Endothelial cell (in vitro differentiated cells): ENCODE measurements around the gene CTPS2. TPM values are rescaled to one million over a fixed set of nuclear protein-coding genes. Genes with fewer than 3 reads are reported as not detected.
A peak's percentile ranks its signal among the peaks of the same experiment; 100 is the strongest.
"Not testable (repeated sequence)": the region's sequence is repeated elsewhere in the genome, so short reads cannot be mapped to it uniquely, and the experiment has no call there.

Experiments
- DNase-seq: peaks from one replicate; pipeline ENCODE4 v3.0.0; 2021; ENCODE audit warnings: low spot score
- H3K27ac Mint-ChIP-seq: one replicate; pipeline ENCODE4 v1.8.0; 2021; ENCODE audit warnings: mixed read lengths, inconsistent platforms; ENCODE audit not compliant: unreplicated experiment
- H3K27me3 Mint-ChIP-seq: one replicate; pipeline ENCODE4 v1.8.0; 2021; ENCODE audit warnings: mild to moderate bottlenecking, moderate library complexity, mixed read lengths, inconsistent platforms; ENCODE audit not compliant: unreplicated experiment
- H3K36me3 Mint-ChIP-seq: one replicate; pipeline ENCODE4 v1.8.0; 2021; ENCODE audit warnings: mild to moderate bottlenecking, low read depth, mixed read lengths, inconsistent platforms; ENCODE audit not compliant: unreplicated experiment
- H3K4me1 Mint-ChIP-seq: one replicate; pipeline ENCODE4 v1.8.0; 2021; ENCODE audit warnings: mild to moderate bottlenecking, mixed read lengths, inconsistent platforms; ENCODE audit not compliant: unreplicated experiment
- H3K4me3 Mint-ChIP-seq: one replicate; pipeline ENCODE4 v1.8.0; 2021; ENCODE audit warnings: mild to moderate bottlenecking, mixed read lengths, inconsistent platforms; ENCODE audit not compliant: unreplicated experiment
- H3K9me3 Mint-ChIP-seq: one replicate; pipeline ENCODE4 v1.8.0; 2021; ENCODE audit warnings: mixed read lengths, inconsistent platforms; ENCODE audit not compliant: unreplicated experiment
- total RNA-seq: library from RNA; stranded (reverse); fragmentation: NEBNext Ultra II Directional; extraction: Animal tissue kit (Norgen Biotek cat#: 25700); gene quantifications from one replicate; pipeline ENCODE4 v1.2.1, GENCODE V29; 2021; ENCODE audit not compliant: unreplicated experiment
- TF ChIP-seq, protein P1 (sequence below): fragments of 200-600 bp; sonication (generic); IDR thresholded peaks from one replicate; pipeline ENCODE4 v1.5.0; 2021; ENCODE audit warnings: antibody characterized with exemption; ENCODE audit not compliant: unreplicated experiment

CTPS2 gene
- total RNA-seq, 1 donor from 2014 or later, result 29.5 TPM

DNA sequence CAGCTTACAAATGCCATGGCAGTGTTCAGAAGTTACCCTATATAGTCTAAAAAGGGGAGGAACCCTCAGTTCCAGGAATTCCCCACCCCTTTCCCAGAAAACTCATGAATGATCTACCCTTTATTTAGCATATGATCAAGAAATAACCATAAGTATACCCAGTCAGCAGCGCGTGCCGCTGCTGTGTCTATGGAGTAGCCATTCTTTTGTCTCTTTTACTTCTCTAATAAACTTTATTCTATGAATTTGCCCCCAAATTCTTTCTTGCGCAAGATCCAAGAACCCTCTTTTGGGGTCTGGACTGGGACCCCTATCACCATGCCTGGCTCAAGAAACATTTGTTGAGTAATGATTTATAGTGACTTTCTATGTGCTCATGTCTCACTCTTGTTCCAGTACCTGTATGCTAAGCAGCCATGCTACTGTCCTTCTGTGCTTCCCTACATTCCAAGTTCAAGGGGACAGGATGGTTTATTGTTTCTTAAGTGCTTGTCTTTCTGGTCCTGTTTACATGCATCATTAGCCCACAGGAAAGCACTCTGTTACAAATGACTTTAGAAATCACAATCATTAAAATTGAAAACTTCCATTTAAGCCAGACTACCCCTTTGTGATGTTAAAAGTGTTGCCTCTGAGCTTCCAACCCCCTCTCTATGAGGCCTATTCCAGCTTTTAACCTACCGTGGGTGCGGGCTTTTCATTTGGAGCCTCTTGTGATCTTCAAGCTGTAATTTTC is 125.9 kb downstream of the CTPS2 start:
- no peaks in the 10 kb centered on the region for H3K9me3 Mint-ChIP-seq
- no peaks in the 10 kb centered on the region for H3K27me3 Mint-ChIP-seq
- no peak for DNase-seq

DNA sequence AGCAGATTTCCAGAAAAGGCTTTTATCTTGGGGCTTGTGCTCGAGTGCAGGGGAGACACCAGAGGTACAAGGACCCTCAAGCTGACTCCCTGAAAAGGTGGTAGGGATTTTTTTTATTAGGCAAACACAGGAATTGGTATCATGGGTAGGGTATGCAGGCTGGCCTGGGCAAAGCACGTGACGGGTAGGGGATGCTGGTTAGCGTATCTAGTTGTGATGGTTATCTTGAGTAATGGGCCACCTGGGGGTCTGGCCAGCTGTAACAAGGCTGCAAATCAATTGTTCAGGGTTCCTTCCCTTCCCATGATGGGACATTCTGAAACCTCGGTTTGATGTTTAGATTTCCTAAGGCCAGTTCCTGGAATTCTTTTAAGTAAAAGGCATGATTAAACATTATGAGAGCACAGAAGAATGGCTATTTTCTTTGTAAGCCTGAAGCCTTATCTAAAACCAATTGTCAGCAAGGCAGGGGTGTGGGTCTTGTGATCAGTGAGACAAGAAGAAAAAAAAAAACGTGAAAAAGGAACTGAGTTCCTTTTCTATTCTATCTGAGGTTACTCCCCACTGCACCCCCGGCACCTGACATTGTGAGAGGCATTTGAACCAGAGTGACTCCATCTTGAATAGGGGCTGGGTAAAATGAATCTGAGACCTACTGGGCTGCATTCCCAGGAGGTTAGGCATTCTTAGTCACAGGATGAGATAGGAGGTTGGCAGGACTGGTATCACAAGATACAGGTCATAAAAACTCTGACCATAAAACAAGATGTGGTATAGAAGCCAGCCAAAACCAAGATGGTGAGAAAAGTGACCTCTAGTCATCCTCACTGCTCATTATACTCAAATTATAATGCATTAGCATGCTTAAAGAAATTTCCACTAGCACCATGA is 126.7 kb downstream of the CTPS2 start:
- Mint-ChIP-seq H3K27ac (no peak overlapping the region), H3K36me3 (peaks cover 34% of the 10 kb centered on the region), H3K9me3 (no peaks in the 10 kb centered on the region), H3K27me3 (no peaks in the 10 kb centered on the region), H3K4me3 (no peak overlapping the region), H3K4me1 (peaks cover 8% of the 10 kb centered on the region)
- DNase-seq, result no peak
- TF ChIP-seq, protein P1, sequence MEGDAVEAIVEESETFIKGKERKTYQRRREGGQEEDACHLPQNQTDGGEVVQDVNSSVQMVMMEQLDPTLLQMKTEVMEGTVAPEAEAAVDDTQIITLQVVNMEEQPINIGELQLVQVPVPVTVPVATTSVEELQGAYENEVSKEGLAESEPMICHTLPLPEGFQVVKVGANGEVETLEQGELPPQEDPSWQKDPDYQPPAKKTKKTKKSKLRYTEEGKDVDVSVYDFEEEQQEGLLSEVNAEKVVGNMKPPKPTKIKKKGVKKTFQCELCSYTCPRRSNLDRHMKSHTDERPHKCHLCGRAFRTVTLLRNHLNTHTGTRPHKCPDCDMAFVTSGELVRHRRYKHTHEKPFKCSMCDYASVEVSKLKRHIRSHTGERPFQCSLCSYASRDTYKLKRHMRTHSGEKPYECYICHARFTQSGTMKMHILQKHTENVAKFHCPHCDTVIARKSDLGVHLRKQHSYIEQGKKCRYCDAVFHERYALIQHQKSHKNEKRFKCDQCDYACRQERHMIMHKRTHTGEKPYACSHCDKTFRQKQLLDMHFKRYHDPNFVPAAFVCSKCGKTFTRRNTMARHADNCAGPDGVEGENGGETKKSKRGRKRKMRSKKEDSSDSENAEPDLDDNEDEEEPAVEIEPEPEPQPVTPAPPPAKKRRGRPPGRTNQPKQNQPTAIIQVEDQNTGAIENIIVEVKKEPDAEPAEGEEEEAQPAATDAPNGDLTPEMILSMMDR, result no peak

More for the DNA sequence above, 125.9 kb downstream of the CTPS2 start:
- Mint-ChIP-seq H3K36me3 (peaks cover 34% of the 10 kb centered on the region), H3K4me1 (peaks cover 12% of the 10 kb centered on the region), H3K27ac (peak overlapping the region; percentile 70), H3K4me3 (peak overlapping the region; percentile 25)
- TF ChIP-seq, protein P1, result no peak

DNA sequence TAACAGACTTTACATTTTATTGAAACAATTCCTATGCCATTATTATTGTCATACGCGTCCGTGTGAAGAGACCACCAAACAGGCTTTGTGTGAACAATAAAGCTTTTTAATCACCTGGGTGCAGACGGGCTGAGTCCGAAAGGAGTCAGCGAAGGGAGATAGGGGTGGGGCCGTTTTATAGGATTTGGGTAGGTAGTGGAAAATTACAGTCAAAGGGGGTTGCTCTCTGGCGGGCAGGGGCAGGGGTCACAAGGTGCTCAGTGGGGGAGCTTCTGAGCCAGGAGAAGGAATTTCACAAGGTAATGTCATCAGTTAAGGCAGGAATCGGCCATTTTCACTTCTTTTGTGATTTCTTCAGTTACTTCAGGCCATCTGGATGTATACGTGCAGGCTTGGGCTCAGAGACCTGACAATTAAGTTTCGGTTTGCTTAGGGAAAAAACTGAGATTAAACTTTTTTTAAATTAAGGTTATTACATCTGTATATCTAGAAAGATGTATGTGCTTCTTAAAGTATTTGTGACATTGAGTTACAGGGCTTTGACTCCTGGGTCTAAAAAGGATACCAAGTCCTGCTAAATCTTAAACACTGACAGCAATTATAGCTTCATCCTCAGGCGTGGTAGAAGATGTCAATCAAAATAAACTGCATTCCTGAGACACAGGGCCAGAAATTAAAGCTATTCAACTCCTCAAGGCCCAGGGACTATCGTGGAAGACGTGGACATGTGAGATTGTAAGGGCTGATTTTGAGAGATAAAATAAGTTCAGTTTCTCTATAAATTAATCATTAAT is 132.3 kb downstream of the CTPS2 start:
- Mint-ChIP-seq H3K27ac (peak overlapping the region; percentile 87), H3K36me3 (peaks cover 17% of the 10 kb centered on the region), H3K4me1 (peaks cover 12% of the 10 kb centered on the region), H3K4me3 (peak overlapping the region; percentile 80)
- H3K27me3 Mint-ChIP-seq, DNase-seq, H3K9me3 Mint-ChIP-seq: not testable (repeated sequence)

DNA sequence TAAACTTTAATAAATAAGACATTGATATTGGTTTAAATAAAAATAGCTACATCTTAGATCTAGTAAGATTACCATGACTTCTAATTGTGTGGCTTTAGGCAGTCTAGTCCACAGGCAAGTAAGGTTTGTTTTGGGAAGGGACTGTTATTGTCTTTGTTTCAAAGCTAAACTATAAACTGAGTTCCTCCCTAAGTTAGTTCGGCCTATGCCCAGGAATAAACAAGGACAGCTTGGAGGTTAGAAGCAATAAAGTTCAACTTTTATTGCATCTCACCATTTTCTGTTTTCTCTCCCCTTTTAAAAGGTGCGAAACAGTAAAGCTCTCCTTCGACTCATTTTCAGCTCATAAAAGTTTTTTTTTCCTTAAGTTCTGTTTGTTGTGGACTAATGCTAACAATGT is 133.0 kb downstream of the CTPS2 start:
- H3K4me3 Mint-ChIP-seq, result peak overlapping the region; percentile 80
- peaks cover 17% of the 10 kb centered on the region for H3K36me3 Mint-ChIP-seq
- peaks cover 1% of the 10 kb centered on the region for H3K27me3 Mint-ChIP-seq
- H3K27ac Mint-ChIP-seq, result peak overlapping the region; percentile 87
- peaks cover 17% of the 10 kb centered on the region for H3K4me1 Mint-ChIP-seq
- TF ChIP-seq, protein P1, result no peak
- DNase-seq, result no peak
- H3K9me3 Mint-ChIP-seq, result no peaks in the 10 kb centered on the region

DNA sequence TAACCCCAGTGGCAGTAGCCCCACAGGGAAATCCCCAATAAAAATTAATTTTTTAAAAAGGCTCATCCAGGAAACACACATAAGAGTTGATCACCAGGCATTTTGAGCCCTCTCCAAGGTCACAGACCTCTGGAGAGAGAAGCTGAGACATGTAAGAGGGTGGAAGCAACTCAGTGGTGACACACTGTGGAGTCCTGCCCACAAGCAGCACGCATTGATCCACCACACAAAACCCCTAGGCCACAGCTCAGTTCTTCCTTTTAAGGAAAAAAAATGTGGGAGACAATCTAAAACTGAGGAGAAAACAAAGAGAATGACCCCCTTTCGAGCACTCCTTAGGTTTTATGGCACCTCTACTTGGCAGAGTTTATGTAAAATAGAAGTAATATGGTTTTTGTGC is 134.3 kb downstream of the CTPS2 start:
- no peaks in the 10 kb centered on the region for H3K9me3 Mint-ChIP-seq
- peak overlapping the region; percentile 86 for H3K27ac Mint-ChIP-seq
- TF ChIP-seq, protein P1, result no peak
- peaks cover 1% of the 10 kb centered on the region for H3K27me3 Mint-ChIP-seq
- DNase-seq, result peak; percentile 6
- peak overlapping the region; percentile 79 for H3K4me3 Mint-ChIP-seq
- H3K4me1 Mint-ChIP-seq, result peaks cover 23% of the 10 kb centered on the region
- peaks cover 10% of the 10 kb centered on the region for H3K36me3 Mint-ChIP-seq
